Epithelial cell of proximal tubule (primary cell): ENCODE data around the gene KRT28. TPM values are rescaled to one million over a fixed set of nuclear protein-coding genes. Genes with fewer than 3 reads are reported as not detected.

Source experiments
- DNase-seq: peaks from one replicate; pipeline ENCODE4 v3.0.0-alpha.2; 2011; ENCODE audit warnings: low read depth
- H3K4me3 ChIP-seq: 2 replicates; pipeline ENCODE4 v1.5.1; 2011; ENCODE audit warnings: low read depth, mild to moderate bottlenecking, low read length
- total RNA-seq: library from RNA; depleted of rRNA; stranded (reverse); fragments of >200 nt; gene quantifications from 2 replicates; pipeline ENCODE4 v1.2.3, GENCODE V29; 2015
- TF ChIP-seq, protein P1 (sequence below): conservative IDR thresholded peaks from 2 replicates; pipeline ENCODE4 v1.5.1; 2012; ENCODE audit warnings: low read depth, mild to moderate bottlenecking, low read length

The KRT28 gene
- total RNA-seq, 1 donor from 2014 or later, result not detected

DNA sequence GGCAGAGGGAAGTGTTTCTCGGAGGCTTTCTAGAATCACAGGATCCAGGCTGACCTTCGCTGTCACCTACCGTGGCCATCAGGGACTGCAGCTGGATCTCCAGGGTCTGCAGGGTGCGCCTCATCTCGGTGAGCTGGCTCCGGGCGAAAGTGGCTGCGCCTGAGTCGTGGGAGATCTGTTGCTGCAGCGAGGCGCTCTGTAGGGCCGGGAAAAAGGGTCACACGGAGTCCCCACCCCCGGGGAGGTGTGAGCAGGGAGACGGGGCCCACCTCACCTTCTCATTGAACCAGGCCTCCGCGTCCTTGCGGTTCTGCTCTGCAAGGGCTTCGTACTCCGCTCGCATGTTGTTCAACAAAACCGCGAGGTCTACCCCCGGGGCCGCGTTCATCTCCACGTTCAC is 2.9 kb downstream of the KRT28 start:
- DNase-seq, result no peak
- TF ChIP-seq, protein P1, sequence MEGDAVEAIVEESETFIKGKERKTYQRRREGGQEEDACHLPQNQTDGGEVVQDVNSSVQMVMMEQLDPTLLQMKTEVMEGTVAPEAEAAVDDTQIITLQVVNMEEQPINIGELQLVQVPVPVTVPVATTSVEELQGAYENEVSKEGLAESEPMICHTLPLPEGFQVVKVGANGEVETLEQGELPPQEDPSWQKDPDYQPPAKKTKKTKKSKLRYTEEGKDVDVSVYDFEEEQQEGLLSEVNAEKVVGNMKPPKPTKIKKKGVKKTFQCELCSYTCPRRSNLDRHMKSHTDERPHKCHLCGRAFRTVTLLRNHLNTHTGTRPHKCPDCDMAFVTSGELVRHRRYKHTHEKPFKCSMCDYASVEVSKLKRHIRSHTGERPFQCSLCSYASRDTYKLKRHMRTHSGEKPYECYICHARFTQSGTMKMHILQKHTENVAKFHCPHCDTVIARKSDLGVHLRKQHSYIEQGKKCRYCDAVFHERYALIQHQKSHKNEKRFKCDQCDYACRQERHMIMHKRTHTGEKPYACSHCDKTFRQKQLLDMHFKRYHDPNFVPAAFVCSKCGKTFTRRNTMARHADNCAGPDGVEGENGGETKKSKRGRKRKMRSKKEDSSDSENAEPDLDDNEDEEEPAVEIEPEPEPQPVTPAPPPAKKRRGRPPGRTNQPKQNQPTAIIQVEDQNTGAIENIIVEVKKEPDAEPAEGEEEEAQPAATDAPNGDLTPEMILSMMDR, result no peak
- no peak overlapping the region for H3K4me3 ChIP-seq

DNA sequence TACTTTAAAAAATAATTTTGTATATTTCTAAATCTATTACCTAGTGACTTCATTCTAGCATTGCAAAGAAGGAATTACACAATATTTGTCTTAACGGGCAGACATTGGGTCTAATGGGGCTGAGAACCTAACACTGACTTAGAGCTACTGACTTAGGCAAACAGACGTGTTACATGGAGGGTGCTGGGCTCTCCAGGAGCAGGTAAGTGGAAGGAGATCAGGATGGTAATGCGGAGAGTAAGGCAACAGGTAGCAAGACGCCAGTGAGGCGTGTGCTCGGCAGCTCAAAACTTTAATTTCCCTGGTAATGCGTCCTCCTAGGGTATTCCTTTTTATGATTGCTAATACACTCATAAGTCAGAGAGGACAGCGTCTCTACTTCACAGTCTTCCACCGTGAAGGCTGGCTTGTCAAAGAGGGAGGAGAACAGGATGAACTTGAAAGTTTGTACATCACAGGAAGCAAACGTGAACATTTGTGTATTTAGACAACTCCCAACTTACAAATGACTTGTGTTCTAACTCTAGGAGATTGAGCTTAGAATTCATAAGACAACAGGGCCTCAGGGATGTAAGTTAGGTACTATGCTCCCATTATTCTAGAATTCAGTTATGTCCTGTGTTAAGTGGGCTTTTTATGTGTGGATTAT is 4.6 kb downstream of the KRT28 start:
- no peak overlapping the region for H3K4me3 ChIP-seq
- TF ChIP-seq, protein P1, result no peak

DNA sequence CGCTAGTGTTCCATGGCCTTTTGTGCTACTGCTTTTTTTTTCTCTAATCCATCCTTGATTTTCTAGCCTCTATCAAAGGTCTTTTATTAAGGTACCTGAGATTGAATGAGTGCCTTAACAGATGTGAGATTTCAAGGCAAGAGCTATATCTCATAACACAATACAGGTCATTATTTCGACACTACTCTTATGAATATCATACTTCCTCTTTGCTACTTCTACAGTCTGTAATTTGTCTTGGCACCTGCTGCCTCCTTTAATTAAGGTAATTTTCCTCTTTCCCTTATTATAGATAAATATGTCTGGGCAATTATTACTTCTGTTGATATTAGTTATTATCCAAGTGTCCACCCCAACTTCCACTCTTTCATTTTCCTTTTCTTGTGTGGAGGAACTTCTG is 5.3 kb downstream of the KRT28 start:
- TF ChIP-seq, protein P1, result no peak
- no peak overlapping the region for H3K4me3 ChIP-seq
- DNase-seq, result no peak

More for the DNA sequence above, 4.6 kb downstream of the KRT28 start:
- DNase-seq, result no peak

DNA sequence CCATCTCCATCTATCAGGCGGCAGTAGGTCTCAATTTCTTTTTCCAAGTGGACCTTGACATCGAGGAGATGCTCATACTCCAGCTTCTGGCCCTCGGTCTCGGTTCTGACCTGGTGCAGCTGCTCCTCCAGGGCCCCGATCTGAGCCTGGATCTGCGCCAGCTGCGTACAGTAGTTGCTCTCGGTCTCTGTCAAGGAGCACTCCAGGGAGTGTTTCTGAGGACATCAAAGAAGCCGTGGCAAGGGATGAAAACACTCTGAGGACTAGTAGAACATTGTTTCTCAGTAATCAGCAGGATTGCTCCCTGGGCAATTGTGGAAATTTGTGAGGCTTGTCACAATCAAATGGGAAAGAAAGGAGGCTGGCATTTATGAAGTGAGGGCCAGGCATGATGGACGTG is 5.9 kb downstream of the KRT28 start:
- TF ChIP-seq, protein P1, result no peak
- H3K4me3 ChIP-seq, result no peak overlapping the region
- no peak for DNase-seq

DNA sequence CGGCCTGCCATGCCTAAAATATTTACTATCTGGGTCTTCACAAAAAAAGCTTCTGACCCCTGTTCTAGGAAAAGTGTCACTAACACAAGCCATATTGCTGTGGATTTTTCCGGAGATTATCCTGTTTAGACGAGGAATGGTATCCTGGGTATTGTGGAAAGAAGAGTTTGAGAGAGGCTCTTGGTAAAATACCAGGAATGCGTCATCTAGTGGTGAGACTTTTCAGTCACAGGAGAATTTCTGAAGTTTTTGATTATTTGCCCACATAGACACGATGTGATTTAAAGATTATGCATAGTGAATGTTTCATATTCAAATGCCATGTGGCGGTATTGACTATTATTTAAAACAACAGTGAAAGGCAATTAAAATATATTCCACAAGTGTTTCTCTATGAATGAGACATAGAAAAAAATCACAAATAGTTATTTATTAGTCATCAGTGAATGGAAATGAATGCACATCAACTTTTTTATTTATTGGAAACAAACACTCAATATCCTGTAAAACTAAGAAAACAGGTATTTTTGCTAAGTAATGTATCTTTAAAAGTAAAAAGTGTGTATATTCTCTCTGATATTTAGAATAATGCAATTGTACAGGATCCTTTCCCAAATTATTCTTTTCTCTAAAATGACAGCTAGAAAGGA is 7.8 kb downstream of the KRT28 start:
- TF ChIP-seq, protein P1, result peak; percentile 88
- DNase-seq, result no peak
- H3K4me3 ChIP-seq, result no peak overlapping the region

DNA sequence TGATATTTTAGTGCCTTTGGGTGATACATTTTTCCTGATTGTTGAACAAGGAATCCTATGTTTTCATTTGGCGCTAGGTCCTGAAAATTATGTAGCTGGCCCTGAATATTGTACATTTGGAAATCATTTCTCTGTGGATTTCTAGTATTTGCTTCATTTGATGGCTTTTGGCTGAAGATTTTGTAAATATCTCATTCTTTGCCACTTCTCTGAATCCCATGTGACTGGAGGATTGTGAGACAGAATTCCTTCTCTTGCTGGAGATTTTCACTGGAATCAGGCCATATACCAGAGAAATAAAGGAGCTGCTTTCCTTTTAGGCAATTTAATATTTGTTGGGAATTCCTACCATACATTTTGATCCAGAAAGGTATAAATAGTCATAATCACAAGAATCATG is 8.6 kb downstream of the KRT28 start:
- no peak overlapping the region for H3K4me3 ChIP-seq
- DNase-seq, result no peak
- TF ChIP-seq, protein P1, result no peak

DNA sequence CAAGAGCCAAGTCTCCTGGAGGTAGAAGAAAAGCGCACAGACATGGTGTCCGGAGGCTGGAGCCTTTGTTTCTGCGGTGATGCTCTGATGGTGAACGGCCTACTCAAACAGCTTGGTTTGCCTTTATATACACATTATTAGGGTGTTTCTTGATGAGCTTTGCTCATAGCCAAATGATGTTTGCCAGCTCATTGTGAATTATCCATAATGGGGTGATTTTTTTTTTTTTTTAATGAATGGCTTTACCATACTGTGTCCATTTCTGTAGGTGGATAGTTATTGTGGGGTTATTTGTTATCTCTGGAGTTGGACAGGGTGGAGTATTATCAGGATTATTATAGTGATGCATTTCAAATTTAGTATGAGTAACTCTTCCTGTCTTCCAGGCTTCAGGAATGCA is 17.3 kb downstream of the KRT28 start, which contains the start of gene KRT27:
Gene KRT27 (minus strand): TSS at position 101 of the 400 bp plus-strand sequence. CDS start 57 bp downstream, at position 44.
- DNase-seq, result no peak
- no peak within 1 kb of the TSS for H3K4me3 ChIP-seq

More for the DNA sequence above, 17.3 kb downstream of the KRT28 start, which contains the start of gene KRT27:
- TF ChIP-seq, protein P1, result no peak
